ENCODE measurements around the gene MBLAC1.
A peak's percentile ranks its signal among the peaks of the same experiment; 100 is the strongest.

DNA sequence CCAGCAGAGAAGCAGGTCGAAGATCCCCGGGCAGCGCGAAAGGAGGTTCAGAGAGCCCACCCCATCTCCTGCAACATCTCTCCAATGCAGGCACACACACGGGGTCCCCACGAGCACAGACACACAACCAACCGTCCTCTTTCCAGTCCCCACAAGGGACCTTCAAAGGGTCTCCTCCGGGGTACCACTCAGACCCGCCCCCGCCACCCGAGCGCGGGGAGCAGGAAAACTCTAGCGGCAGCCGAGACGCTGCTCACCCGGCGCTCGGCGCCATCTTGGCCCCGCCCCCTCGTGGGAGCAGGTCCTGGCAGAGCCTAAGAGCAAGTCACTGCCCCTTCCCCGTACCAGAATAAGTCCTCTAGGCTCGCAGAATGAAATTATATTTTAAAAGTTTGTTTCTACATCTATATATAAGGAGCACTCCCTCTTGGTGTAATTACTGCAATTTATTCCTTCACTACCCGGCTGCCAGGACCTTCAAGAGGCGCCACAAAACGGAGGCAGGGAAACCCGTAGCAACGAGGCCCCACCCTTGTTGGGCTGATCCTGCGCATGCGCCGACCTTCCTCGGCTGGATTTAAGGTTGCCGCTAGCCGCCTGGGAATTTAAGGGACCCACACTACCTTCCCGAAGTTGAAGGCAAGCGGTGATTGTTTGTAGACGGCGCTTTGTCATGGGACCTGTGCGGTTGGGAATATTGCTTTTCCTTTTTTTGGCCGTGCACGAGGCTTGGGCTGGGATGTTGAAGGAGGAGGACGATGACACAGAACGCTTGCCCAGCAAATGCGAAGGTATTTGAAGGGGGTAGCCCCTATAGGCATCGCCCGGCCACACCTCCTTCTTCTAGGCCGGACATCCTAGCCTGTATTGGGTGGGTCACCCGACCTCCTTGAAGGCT lies 7.4 kb upstream of the MBLAC1 start, which contains the start of the genes CNPY4 and TAF6:
- TF ChIP-seq, protein P1, sequence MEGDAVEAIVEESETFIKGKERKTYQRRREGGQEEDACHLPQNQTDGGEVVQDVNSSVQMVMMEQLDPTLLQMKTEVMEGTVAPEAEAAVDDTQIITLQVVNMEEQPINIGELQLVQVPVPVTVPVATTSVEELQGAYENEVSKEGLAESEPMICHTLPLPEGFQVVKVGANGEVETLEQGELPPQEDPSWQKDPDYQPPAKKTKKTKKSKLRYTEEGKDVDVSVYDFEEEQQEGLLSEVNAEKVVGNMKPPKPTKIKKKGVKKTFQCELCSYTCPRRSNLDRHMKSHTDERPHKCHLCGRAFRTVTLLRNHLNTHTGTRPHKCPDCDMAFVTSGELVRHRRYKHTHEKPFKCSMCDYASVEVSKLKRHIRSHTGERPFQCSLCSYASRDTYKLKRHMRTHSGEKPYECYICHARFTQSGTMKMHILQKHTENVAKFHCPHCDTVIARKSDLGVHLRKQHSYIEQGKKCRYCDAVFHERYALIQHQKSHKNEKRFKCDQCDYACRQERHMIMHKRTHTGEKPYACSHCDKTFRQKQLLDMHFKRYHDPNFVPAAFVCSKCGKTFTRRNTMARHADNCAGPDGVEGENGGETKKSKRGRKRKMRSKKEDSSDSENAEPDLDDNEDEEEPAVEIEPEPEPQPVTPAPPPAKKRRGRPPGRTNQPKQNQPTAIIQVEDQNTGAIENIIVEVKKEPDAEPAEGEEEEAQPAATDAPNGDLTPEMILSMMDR (IDR thresholded peaks at IDR 0.05): 0 out of 2 replicates have a peak, but pooled peaks have one; percentile 11
- TF ChIP-seq ZFX (IDR thresholded peaks at IDR 0.05; ENCODE audit: borderline replicate concordance): no peak
